Panc1 (cell line): Measurements from ENCODE around the gene CAPN9.

ENCODE experiments used
- POLR2AphosphoS5 ChIP-seq: IDR thresholded peaks from 2 replicates; pipeline ENCODE4 v1.6.1; 2012; ENCODE audit warnings: mild to moderate bottlenecking, low read depth, low read length, moderate library complexity
- SIN3A ChIP-seq: IDR thresholded peaks from 2 replicates; pipeline ENCODE4 v1.6.1; 2012; ENCODE audit warnings: low read depth, mild to moderate bottlenecking, low read length, moderate library complexity, borderline replicate concordance; ENCODE audit not compliant: insufficient read depth
- TCF7L2 ChIP-seq: IDR thresholded peaks from 2 replicates; pipeline ENCODE4 v1.6.1; 2011; ENCODE audit warnings: mild to moderate bottlenecking, low read depth, low read length, inconsistent platforms
- TF ChIP-seq, protein P1 (sequence below): fragments of 450-650 bp; IDR thresholded peaks from 2 replicates; pipeline ENCODE4 v1.5.1; 2017; ENCODE audit warnings: mild to moderate bottlenecking
- TF ChIP-seq, protein P2 (sequence below), 2 experiments: IDR thresholded peaks; 2 replicates each; pipeline ENCODE4 v1.6.1; 2011 to 2012; ENCODE audit warnings: low read depth in 2 of 2, control low read depth in 1 of 2, low read length in 1 of 2, mild to moderate bottlenecking in 1 of 2, moderate library complexity in 1 of 2; ENCODE audit not compliant: insufficient read depth in 1 of 2

DNA sequence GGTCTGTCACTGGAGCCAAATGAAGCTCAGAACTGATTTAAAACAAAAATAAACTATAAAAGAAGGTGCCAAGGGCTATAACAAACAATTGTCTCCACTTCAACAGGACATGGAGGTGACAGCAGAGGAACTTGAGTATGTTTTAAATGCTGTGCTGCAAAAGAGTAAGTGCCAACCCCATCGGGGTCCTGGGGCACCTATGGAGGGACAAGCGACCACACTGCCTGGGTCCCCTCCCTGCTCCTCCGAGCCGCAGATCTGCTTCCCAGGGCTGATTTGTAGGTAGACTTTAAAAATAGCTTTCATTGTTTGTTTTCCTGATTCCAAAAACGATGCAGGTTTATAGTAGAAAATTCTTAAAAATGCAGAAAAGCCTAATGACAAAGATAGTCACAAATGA lies 42.8 kb downstream of the CAPN9 start:
- no peak for TF ChIP-seq POLR2AphosphoS5
- TF ChIP-seq, protein P1, sequence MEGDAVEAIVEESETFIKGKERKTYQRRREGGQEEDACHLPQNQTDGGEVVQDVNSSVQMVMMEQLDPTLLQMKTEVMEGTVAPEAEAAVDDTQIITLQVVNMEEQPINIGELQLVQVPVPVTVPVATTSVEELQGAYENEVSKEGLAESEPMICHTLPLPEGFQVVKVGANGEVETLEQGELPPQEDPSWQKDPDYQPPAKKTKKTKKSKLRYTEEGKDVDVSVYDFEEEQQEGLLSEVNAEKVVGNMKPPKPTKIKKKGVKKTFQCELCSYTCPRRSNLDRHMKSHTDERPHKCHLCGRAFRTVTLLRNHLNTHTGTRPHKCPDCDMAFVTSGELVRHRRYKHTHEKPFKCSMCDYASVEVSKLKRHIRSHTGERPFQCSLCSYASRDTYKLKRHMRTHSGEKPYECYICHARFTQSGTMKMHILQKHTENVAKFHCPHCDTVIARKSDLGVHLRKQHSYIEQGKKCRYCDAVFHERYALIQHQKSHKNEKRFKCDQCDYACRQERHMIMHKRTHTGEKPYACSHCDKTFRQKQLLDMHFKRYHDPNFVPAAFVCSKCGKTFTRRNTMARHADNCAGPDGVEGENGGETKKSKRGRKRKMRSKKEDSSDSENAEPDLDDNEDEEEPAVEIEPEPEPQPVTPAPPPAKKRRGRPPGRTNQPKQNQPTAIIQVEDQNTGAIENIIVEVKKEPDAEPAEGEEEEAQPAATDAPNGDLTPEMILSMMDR: no peak
- TF ChIP-seq SIN3A: no peak
- TF ChIP-seq, protein P2, sequence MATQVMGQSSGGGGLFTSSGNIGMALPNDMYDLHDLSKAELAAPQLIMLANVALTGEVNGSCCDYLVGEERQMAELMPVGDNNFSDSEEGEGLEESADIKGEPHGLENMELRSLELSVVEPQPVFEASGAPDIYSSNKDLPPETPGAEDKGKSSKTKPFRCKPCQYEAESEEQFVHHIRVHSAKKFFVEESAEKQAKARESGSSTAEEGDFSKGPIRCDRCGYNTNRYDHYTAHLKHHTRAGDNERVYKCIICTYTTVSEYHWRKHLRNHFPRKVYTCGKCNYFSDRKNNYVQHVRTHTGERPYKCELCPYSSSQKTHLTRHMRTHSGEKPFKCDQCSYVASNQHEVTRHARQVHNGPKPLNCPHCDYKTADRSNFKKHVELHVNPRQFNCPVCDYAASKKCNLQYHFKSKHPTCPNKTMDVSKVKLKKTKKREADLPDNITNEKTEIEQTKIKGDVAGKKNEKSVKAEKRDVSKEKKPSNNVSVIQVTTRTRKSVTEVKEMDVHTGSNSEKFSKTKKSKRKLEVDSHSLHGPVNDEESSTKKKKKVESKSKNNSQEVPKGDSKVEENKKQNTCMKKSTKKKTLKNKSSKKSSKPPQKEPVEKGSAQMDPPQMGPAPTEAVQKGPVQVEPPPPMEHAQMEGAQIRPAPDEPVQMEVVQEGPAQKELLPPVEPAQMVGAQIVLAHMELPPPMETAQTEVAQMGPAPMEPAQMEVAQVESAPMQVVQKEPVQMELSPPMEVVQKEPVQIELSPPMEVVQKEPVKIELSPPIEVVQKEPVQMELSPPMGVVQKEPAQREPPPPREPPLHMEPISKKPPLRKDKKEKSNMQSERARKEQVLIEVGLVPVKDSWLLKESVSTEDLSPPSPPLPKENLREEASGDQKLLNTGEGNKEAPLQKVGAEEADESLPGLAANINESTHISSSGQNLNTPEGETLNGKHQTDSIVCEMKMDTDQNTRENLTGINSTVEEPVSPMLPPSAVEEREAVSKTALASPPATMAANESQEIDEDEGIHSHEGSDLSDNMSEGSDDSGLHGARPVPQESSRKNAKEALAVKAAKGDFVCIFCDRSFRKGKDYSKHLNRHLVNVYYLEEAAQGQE (IDR thresholded peaks at IDR 0.05; ENCODE audit: insufficient read depth in 1 of 2, low read depth in 2 of 2, low read length in 1 of 2): no peak
- TF ChIP-seq TCF7L2: no peak
